Neural cell (in vitro differentiated cells): ENCODE results near the gene PCSK4. TPM values are rescaled to one million over a fixed set of nuclear protein-coding genes. Genes with fewer than 3 reads are reported as not detected.

ENCODE experiments used
- H2AFZ ChIP-seq: fragments of 200-600, 300-800 bp; sonication (generic), shearing (Covaris generic); 2 replicates; pipeline ENCODE4 v1.6.0; 2014; ENCODE audit warnings: low read depth, mild to moderate bottlenecking, antibody characterized with exemption, low read length, moderate library complexity
- H3F3A ChIP-seq: fragments of 200-600 bp; shearing (Covaris generic); 2 replicates; pipeline ENCODE4 v1.6.1; 2016; ENCODE audit warnings: mild to moderate bottlenecking, moderate library complexity, mixed read lengths, antibody characterized with exemption, low read length; ENCODE audit not compliant: insufficient read depth, poor library complexity, severe bottlenecking
- H3K27ac ChIP-seq: fragments of 200-600, 300-800 bp; sonication (generic), shearing (Covaris generic); 2 replicates; pipeline ENCODE4 v1.5.1; 2014; ENCODE audit warnings: mild to moderate bottlenecking, low read length, moderate library complexity
- H3K27me3 ChIP-seq: fragments of 300-800, 200-600 bp; sonication (generic), shearing (Covaris generic); 2 replicates; pipeline ENCODE4 v1.6.0; 2014; ENCODE audit warnings: mild to moderate bottlenecking, low read depth, low read length, moderate library complexity; ENCODE audit not compliant: insufficient read depth
- H3K36me3 ChIP-seq: fragments of 300-800, 200-600 bp; sonication (generic), shearing (Covaris generic); 2 replicates; pipeline ENCODE4 v1.5.1; 2014; ENCODE audit warnings: mild to moderate bottlenecking, antibody characterized with exemption, low read length, moderate library complexity; ENCODE audit not compliant: insufficient read depth
- H3K4me2 ChIP-seq: fragments of 300-800, 200-600 bp; sonication (generic), shearing (Covaris generic); 2 replicates; pipeline ENCODE4 v1.6.0; 2014; ENCODE audit warnings: mild to moderate bottlenecking, low read length
- H3K4me3 ChIP-seq: fragments of 300-800, 200-600 bp; sonication (generic), shearing (Covaris generic); 2 replicates; pipeline ENCODE4 v1.5.1; 2014; ENCODE audit warnings: mild to moderate bottlenecking, low read length, moderate library complexity
- H3K79me2 ChIP-seq: fragments of 200-600 bp; shearing (Covaris generic); replicated peaks from 2 replicates; pipeline ENCODE4 v1.6.0; 2014; ENCODE audit warnings: mild to moderate bottlenecking, low read length, moderate library complexity; ENCODE audit not compliant: insufficient read depth
- H3K9ac ChIP-seq: fragments of 300-800, 200-600 bp; sonication (generic), shearing (Covaris generic); 2 replicates; pipeline ENCODE4 v1.6.1; 2016; ENCODE audit warnings: mild to moderate bottlenecking, low read length, mixed read lengths
- H3K9me2 ChIP-seq: fragments of 200-600 bp; shearing (Covaris generic); 2 replicates; pipeline ENCODE4 v1.6.1; 2016; ENCODE audit warnings: mild to moderate bottlenecking, low read length, mixed read lengths; ENCODE audit not compliant: insufficient read depth
- H3K9me3 ChIP-seq: fragments of 200-600, 300-800 bp; sonication (generic), shearing (Covaris generic); 2 replicates; pipeline ENCODE4 v1.6.1; 2016; ENCODE audit warnings: mild to moderate bottlenecking, mixed run types, low read length, moderate library complexity, mixed read lengths
- H4K20me1 ChIP-seq: fragments of 200-600 bp; shearing (Covaris generic); 2 replicates; pipeline ENCODE4 v1.6.1; 2016; ENCODE audit warnings: mild to moderate bottlenecking, mixed run types; ENCODE audit not compliant: insufficient read depth
- EP300 ChIP-seq: fragments of 450-650 bp; conservative IDR thresholded peaks from 2 replicates; pipeline ENCODE4 v1.6.1; 2014; ENCODE audit warnings: antibody characterized with exemption, mild to moderate bottlenecking, moderate library complexity; ENCODE audit not compliant: poor library complexity, severe bottlenecking
- EZH2 ChIP-seq: fragments of 200-600, 300-800 bp; shearing (Covaris generic), sonication (generic); IDR thresholded peaks from 2 replicates; pipeline ENCODE4 v1.6.1; 2014; ENCODE audit warnings: antibody characterized with exemption, low read length, borderline replicate concordance, mild to moderate bottlenecking; ENCODE audit not compliant: insufficient read depth, poor library complexity, severe bottlenecking
- MXI1 ChIP-seq: fragments of 450-650 bp; conservative IDR thresholded peaks from 2 replicates; pipeline ENCODE4 v1.6.1; 2014; ENCODE audit warnings: antibody characterized with exemption, mild to moderate bottlenecking; ENCODE audit not compliant: poor library complexity, severe bottlenecking
- POLR2AphosphoS5 ChIP-seq: IDR thresholded peaks from 2 replicates; pipeline ENCODE4 v1.6.1; 2012
- RAD21 ChIP-seq: fragments of 450-650 bp; conservative IDR thresholded peaks from 2 replicates; pipeline ENCODE4 v1.6.1; 2014; ENCODE audit warnings: antibody characterized with exemption, mild to moderate bottlenecking, moderate library complexity
- SMC3 ChIP-seq: fragments of 450-650 bp; conservative IDR thresholded peaks from 2 replicates; pipeline ENCODE4 v1.6.1; 2014; ENCODE audit warnings: antibody characterized with exemption, mild to moderate bottlenecking, moderate library complexity; ENCODE audit not compliant: poor library complexity
- TAF1 ChIP-seq: IDR thresholded peaks from 2 replicates; pipeline ENCODE4 v1.6.1; 2012; ENCODE audit warnings: low read depth
- polyA plus RNA-seq: library from polyadenylated mRNA; depleted of rRNA; stranded (reverse); fragments of >200 nt; gene quantifications from 2 replicates; pipeline ENCODE4 v1.2.3, GENCODE V29; 2014
- TF ChIP-seq, protein P1 (sequence below): fragments of 450-650 bp; IDR thresholded peaks from 2 replicates; pipeline ENCODE4 v1.5.1; 2014; ENCODE audit warnings: antibody characterized with exemption, mild to moderate bottlenecking, moderate library complexity; ENCODE audit not compliant: poor library complexity, severe bottlenecking
- TF ChIP-seq, protein P2 (sequence below): IDR thresholded peaks from 2 replicates; pipeline ENCODE4 v1.6.1; 2012; ENCODE audit warnings: borderline replicate concordance

PCSK4 gene
- polyA plus RNA-seq, 1 donor from 2014 or later: 11.8 TPM

DNA sequence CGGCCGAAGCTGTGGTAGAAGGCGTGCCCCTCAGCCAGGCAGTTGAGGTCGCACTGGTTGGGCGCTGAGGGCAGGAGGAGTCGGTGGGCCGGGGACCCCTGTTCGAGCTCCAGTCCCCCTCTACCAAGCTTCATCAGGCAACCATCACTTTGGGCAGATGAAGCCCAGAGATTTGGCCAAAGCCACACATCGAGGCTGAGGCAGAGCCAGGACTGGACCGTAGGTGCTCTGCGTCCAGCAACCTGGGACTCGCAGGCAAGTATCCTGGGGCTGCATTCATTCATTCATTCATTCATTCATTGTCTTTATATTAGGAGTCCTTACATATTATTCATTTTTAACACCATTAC is 18.3 kb upstream of the PCSK4 start:
- peak overlapping the region; percentile 18 for H2AFZ ChIP-seq
- no peak overlapping the region for H3K4me2 ChIP-seq
- peaks cover 19% of the 10 kb centered on the region for H3K27me3 ChIP-seq

DNA sequence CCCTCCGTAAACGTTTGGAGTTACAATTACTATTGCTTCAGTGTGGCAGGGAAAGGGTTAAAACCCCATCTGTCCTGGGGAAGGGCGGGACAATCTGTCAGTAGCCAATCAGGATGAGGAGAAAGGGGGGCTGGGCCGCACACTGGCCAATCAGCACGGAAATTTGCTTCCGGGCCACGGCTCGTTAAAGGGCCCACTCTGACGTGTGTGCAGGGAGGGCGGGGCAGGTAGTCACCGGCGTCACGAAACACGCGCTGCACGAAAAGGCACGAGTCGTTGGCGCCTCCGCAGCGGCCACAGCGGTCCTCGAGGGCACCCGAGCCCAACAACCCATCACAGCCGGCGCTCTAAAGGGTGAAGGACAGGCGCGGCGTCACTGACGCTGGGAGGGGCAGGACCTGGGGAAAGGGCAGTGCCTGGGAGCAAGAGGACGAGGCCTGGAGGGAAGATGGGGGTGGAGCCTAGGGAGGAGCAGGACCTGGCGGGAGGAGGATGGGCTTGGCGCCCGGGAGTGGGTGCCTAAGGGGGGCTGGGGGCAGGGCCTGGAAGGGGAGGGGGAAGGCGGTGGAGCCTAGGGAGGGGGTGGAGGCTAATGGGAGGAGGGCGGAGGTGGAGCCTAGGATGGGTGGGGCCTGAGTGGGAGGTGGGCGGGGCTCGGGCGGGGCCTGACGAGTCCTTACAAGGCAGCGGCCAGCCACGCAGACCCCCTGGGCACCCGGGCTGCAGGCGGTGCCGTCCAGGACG is 17.8 kb upstream of the PCSK4 start:
- Histone ChIP-seq H3K4me2 (peak overlapping the region; percentile 58), H3K4me3 (peak overlapping the region; percentile 73), H3K9me2 (no peaks in the 10 kb centered on the region), H3K9me3 (no peaks in the 10 kb centered on the region), H3F3A (no peaks in the 10 kb centered on the region), H3K36me3 (no peaks in the 10 kb centered on the region), H3K27ac (peak overlapping the region; percentile 95), H3K27me3 (peaks cover 20% of the 10 kb centered on the region), H4K20me1 (no peaks in the 10 kb centered on the region), H3K79me2 (no peaks in the 10 kb centered on the region), H3K9ac (peak overlapping the region; percentile 86), H2AFZ (peak overlapping the region; percentile 81)
- TF ChIP-seq POLR2AphosphoS5 (peak; percentile 88), MXI1 (peak; percentile 84), TAF1 (peak; percentile 38), SMC3 (no peak), RAD21 (peak; percentile 20), EZH2 (no peak), EP300 (peak; percentile 66)
- TF ChIP-seq, protein P1, sequence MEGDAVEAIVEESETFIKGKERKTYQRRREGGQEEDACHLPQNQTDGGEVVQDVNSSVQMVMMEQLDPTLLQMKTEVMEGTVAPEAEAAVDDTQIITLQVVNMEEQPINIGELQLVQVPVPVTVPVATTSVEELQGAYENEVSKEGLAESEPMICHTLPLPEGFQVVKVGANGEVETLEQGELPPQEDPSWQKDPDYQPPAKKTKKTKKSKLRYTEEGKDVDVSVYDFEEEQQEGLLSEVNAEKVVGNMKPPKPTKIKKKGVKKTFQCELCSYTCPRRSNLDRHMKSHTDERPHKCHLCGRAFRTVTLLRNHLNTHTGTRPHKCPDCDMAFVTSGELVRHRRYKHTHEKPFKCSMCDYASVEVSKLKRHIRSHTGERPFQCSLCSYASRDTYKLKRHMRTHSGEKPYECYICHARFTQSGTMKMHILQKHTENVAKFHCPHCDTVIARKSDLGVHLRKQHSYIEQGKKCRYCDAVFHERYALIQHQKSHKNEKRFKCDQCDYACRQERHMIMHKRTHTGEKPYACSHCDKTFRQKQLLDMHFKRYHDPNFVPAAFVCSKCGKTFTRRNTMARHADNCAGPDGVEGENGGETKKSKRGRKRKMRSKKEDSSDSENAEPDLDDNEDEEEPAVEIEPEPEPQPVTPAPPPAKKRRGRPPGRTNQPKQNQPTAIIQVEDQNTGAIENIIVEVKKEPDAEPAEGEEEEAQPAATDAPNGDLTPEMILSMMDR: no peak
- TF ChIP-seq, protein P2, sequence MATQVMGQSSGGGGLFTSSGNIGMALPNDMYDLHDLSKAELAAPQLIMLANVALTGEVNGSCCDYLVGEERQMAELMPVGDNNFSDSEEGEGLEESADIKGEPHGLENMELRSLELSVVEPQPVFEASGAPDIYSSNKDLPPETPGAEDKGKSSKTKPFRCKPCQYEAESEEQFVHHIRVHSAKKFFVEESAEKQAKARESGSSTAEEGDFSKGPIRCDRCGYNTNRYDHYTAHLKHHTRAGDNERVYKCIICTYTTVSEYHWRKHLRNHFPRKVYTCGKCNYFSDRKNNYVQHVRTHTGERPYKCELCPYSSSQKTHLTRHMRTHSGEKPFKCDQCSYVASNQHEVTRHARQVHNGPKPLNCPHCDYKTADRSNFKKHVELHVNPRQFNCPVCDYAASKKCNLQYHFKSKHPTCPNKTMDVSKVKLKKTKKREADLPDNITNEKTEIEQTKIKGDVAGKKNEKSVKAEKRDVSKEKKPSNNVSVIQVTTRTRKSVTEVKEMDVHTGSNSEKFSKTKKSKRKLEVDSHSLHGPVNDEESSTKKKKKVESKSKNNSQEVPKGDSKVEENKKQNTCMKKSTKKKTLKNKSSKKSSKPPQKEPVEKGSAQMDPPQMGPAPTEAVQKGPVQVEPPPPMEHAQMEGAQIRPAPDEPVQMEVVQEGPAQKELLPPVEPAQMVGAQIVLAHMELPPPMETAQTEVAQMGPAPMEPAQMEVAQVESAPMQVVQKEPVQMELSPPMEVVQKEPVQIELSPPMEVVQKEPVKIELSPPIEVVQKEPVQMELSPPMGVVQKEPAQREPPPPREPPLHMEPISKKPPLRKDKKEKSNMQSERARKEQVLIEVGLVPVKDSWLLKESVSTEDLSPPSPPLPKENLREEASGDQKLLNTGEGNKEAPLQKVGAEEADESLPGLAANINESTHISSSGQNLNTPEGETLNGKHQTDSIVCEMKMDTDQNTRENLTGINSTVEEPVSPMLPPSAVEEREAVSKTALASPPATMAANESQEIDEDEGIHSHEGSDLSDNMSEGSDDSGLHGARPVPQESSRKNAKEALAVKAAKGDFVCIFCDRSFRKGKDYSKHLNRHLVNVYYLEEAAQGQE: peak; percentile 63

More for the DNA sequence above, 18.3 kb upstream of the PCSK4 start:
- Histone ChIP-seq H3K36me3 (no peaks in the 10 kb centered on the region), H3K4me3 (peak overlapping the region; percentile 73), H3K79me2 (no peaks in the 10 kb centered on the region), H3K9ac (peak overlapping the region; percentile 86), H3K9me3 (no peaks in the 10 kb centered on the region), H4K20me1 (no peaks in the 10 kb centered on the region), H3F3A (no peaks in the 10 kb centered on the region), H3K9me2 (no peaks in the 10 kb centered on the region), H3K27ac (peak overlapping the region; percentile 95)
- TF ChIP-seq MXI1 (no peak), SMC3 (no peak), EZH2 (no peak), TAF1 (no peak), EP300 (no peak), RAD21 (no peak), POLR2AphosphoS5 (no peak)
- TF ChIP-seq, protein P2: no peak
- TF ChIP-seq, protein P1: no peak
